HG03135 (cell line): ENCODE data around the gene ATP8B1.

Source experiments
- ATAC-seq: cut with Tn5 transposase; IDR thresholded peaks from one replicate; pipeline ENCODE4 v1.9.1; 2021; ENCODE audit warnings: mild to moderate bottlenecking, moderate library complexity; ENCODE audit not compliant: unreplicated experiment

Gene ATP8B1

GRCh38 chr18:57630754-57631595, 172.1 kb downstream of the ATP8B1 start:
- peak; percentile 32 for ATAC-seq

- ATAC-seq, result peak; percentile 92
Measured at GRCh38 chr18:57630002-57630753, 172.9 kb downstream of the ATP8B1 start.

DNA sequence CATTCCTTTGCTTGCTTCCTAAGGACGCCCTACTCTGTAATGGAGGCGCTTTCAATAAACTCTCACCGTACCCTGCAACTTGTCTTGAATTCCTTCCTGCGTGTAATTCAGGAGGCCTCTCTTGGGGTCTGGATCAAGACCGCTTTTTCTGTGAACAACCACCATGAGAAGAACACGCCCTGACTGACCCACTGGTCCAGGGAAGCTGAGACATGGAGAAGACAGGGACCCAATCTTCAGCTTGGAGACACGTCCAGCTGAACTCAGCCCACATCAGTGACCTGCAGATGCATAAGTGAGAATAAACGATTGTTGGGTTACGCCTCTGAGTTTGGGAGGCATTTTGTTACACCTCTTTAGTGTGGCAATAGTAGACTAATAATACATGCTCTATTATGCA, 173.7 kb downstream of the ATP8B1 start:
- ATAC-seq, result no peak

GRCh38 chr18:57627488-57627887, 175.6 kb downstream of the ATP8B1 start:
- no peak for ATAC-seq

DNA sequence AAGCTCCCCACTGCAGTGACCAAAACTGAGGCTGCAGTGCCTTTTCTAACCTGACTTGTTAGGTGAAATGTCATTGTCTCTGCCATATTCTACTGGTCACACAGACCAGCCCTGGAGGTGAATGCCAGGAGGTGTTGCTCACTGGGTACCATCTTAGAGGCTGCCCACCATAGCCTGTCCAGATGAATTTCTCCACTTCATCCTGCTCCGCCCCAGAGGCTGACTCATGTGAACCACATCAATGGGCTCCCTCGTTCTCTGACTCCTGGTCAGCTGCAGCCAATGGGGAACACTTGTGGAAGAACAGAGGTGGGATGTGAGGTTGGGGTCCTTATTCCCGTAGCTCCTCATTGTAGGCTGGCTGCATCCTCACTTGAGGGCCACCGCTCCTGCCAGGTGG, 178.1 kb downstream of the ATP8B1 start:
- no peak for ATAC-seq

- peak; percentile 15 for ATAC-seq
Measured at GRCh38 chr18:57621246-57621604, 181.9 kb downstream of the ATP8B1 start.

DNA sequence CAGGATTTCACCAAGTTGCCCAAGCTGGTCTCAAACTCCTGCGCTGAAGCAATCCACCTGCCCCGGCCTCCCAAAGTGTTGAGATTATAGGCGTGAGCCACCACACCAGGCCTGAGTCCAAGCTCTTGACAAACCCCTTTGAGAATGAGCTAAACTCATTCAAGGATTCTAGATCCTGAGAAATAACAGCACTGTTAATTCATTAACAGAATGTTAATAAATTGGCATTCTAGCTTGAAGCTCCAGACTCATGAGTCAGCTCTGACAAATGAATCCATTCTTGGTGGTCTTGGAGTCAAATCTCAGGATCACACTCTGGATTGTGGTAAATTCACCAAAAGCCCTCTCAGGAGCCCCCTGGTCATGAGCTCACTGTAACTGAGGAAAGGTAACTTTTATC, 183.2 kb downstream of the ATP8B1 start:
- no peak for ATAC-seq

GRCh38 chr18:57618910-57619309, 184.2 kb downstream of the ATP8B1 start:
- ATAC-seq, result no peak

GRCh38 chr18:57603871-57604270, 199.2 kb downstream of the ATP8B1 start:
- no peak for ATAC-seq
